Left lung (tissue), 10 donors: ENCODE results near the gene SYTL1. TPM values are rescaled to one million over a fixed set of nuclear protein-coding genes. Genes with fewer than 3 reads are reported as not detected.

Experiments used
- ATAC-seq: fragments of 200-7000 bp; cut with Tn5 transposase; one replicate; pipeline ENCODE4 v1.9.1; 2020; ENCODE audit warnings: moderate library complexity
- DNase-seq, 4 donors: peaks; one replicate each; pipeline ENCODE4 v3.0.0-alpha.2; 2013 to 2020
- H3K27ac ChIP-seq, 2 donors: fragments of 200-600 bp; sonication (generic) in 1 of 2; one replicate each; pipeline versions ENCODE4 v1.5.0 to v1.8.0; 2020 to 2021
- H3K27me3 ChIP-seq, 2 donors: fragments of 200-600 bp; sonication (generic) in 1 of 2; one replicate each; pipeline versions ENCODE4 v1.5.0 to v1.8.0; 2020 to 2021
- H3K36me3 ChIP-seq, 2 donors: fragments of 200-600 bp; sonication (generic) in 1 of 2; one replicate each; pipeline versions ENCODE4 v1.5.0 to v1.8.0; 2020 to 2021
- H3K4me1 ChIP-seq, 2 donors: fragments of 200-600 bp; one replicate each; pipeline ENCODE4 v1.8.0; 2021
- H3K4me3 ChIP-seq, 2 donors: fragments of 200-600 bp; sonication (generic) in 1 of 2; one replicate each; pipeline versions ENCODE4 v1.5.0 to v1.8.0; 2020 to 2021; ENCODE audit warnings: mild to moderate bottlenecking in 1 of 2
- H3K9me3 ChIP-seq, 2 donors: fragments of 200-600 bp; sonication (generic) in 1 of 2; one replicate each; pipeline versions ENCODE4 v1.5.0 to v1.8.0; 2020 to 2021
- intact Hi-C, 2 donors: fragments of 100-400 bp; cut with DNase I; formaldehyde crosslinking; loops; one replicate each; pipeline versions ENCODE4 v1.11.2 to v1.14.2; 2022
- polyA plus RNA-seq, 6 donors: library from polyadenylated mRNA; unstranded; fragments of 120-200 nt; gene quantifications; one replicate each; pipeline ENCODE4 v1.2.1, GENCODE V29; 2013; ENCODE audit not compliant: insufficient read length in 6 of 6
- total RNA-seq, 2 donors: library from RNA; stranded (reverse); fragmentation: NEBNext Ultra II Directional; extraction: Animal tissue kit (Norgen Biotek cat#: 25700); gene quantifications; one replicate each; pipeline ENCODE4 v1.2.1, GENCODE V29; 2021
- TF ChIP-seq, protein P1 (sequence below), 2 donors: fragments of 200-600 bp; sonication (generic) in 1 of 2; IDR thresholded peaks; one replicate each; pipeline versions ENCODE4 v1.5.0 to v1.8.0; 2021; ENCODE audit warnings: antibody characterized with exemption in 2 of 2
- donor health status: DM: no; HTN: yes; CAD: no.
- donor health status: DM: no; HTN: no; CAD: no.

Gene SYTL1
- total and polyA plus RNA-seq, 8 donors = 4.7 to 44.1 (median 9.2) TPM

DNA sequence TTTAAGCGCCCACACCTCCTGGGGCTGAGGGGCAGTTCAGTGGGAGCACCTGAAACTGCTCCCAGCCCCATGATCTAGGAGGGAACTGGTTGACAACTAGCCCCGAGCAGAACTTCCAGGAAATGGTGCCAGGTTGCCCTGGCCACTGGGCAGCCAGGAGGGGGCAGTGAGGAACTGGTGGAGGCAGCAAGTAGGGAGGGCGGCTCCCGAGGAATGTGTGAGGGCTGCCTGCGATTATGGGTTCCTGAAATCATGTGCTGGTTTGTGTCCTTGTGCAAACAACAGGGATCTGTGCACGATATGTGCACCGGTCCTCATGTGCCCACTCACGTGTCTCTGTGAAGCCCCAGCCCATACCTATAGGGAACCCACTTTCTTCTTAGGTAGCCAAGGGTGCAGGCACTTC lies 60.5 kb downstream of the SYTL1 start:
- TF ChIP-seq, protein P1, sequence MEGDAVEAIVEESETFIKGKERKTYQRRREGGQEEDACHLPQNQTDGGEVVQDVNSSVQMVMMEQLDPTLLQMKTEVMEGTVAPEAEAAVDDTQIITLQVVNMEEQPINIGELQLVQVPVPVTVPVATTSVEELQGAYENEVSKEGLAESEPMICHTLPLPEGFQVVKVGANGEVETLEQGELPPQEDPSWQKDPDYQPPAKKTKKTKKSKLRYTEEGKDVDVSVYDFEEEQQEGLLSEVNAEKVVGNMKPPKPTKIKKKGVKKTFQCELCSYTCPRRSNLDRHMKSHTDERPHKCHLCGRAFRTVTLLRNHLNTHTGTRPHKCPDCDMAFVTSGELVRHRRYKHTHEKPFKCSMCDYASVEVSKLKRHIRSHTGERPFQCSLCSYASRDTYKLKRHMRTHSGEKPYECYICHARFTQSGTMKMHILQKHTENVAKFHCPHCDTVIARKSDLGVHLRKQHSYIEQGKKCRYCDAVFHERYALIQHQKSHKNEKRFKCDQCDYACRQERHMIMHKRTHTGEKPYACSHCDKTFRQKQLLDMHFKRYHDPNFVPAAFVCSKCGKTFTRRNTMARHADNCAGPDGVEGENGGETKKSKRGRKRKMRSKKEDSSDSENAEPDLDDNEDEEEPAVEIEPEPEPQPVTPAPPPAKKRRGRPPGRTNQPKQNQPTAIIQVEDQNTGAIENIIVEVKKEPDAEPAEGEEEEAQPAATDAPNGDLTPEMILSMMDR (IDR thresholded peaks at IDR 0.05) = peak; percentile 34 to 52
- intact Hi-C loops = loop anchor here in 1 of 2 donors (5.0 to 10.0 kb wide), 2 partner anchors 205 to 262 kb away; no protein-coding TSS in a partner anchor
- Histone ChIP-seq H3K27me3 (no peaks in the 10 kb centered on the region), H3K9me3 (no peaks in the 10 kb centered on the region), H3K27ac (peak overlapping the region; percentile 59 to 60), H3K36me3 (peaks cover 0 to 29% of the 10 kb centered on the region in 2 donors), H3K4me3 (no peak overlapping the region), H3K4me1 (peaks cover 26 to 56% of the 10 kb centered on the region in 2 donors)
- peak; percentile 83 for ATAC-seq
- peak in 3 of 4 donors; percentile 69 to 88 (median 86) for DNase-seq

DNA sequence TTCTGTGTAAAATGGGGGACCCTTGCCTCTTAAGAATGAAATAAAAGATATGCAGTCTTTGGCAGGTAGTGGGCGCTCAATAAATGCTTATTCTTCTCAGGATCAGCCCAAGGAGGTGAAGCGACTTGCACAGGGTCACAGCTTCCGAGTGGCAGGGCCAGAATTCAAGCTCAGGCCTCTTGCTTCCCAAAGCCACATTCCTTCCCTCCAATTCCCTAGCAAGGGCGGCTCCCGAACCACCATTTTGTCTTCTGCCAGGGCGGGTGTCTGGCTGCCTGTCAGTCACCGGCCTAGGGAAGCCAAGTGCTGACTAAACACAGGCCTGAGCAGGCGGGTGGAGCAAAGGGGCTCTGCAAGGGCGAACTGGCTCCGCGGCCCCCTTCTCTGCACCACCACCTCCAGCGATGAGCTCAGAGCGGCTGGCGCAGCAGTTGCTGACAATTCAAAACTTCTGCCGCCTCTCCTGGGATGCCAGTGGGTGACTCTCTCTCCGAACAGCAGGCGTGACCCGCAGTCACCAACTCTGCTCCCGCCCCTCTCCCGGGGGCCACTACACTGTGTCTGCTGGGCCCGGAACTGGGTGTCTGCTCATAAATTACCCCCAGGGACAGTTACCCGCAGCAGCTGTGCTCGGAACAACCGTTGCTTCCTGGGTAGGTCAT lies 61.4 kb downstream of the SYTL1 start:
- peak; percentile 40 for ATAC-seq
- DNase-seq = peak in 2 of 4 donors; percentile 62 to 79
- peaks cover 26 to 56% of the 10 kb centered on the region in 2 donors for H3K4me1 ChIP-seq
- H3K9me3 ChIP-seq = no peaks in the 10 kb centered on the region
- peaks cover 0 to 38% of the 10 kb centered on the region in 2 donors for H3K36me3 ChIP-seq
- H3K27me3 ChIP-seq = no peaks in the 10 kb centered on the region
- H3K27ac ChIP-seq = peak overlapping the region; percentile 59 to 60
- TF ChIP-seq, protein P1 (IDR thresholded peaks at IDR 0.05) = no peak
- intact Hi-C loops = loop anchor here in 1 of 2 donors (5.0 to 10.0 kb wide), 2 partner anchors 204 to 262 kb away; no protein-coding TSS in a partner anchor
- H3K4me3 ChIP-seq = no peak overlapping the region

Other genes starting within 250 kb of the SYTL1 start
- gene SLC9A1, start 186.9 kb upstream of the SYTL1 start, total RNA-seq = 10 to 100 TPM; 47.1 to 63.8 TPM
- gene SLC9A1, start 186.9 kb upstream of the SYTL1 start, polyA plus RNA-seq = 10 to 100 TPM; 16.0 to 23.2 (median 19.4) TPM
- gene WDTC1, start 107.4 kb upstream of the SYTL1 start, total RNA-seq = 10 to 100 TPM; 34.2 to 39.6 TPM
- gene WDTC1, start 107.4 kb upstream of the SYTL1 start, polyA plus RNA-seq = 10 to 100 TPM; 33.9 to 37.8 (median 37.2) TPM
- 10 to 100 TPM; 29.4 to 36.0 TPM for gene TMEM222, start 19.9 kb upstream of the SYTL1 start, total RNA-seq
- 10 to 100 TPM; 31.6 to 40.4 (median 35.7) TPM for gene TMEM222, start 19.9 kb upstream of the SYTL1 start, polyA plus RNA-seq
- 10 to 100 TPM; 81.7 to 83.3 TPM for gene MAP3K6, start 24.9 kb downstream of the SYTL1 start, total RNA-seq
- 10 to 100 TPM; 11.8 to 23.6 (median 15.1) TPM for gene MAP3K6, start 24.9 kb downstream of the SYTL1 start, polyA plus RNA-seq
- gene FCN3, start 32.8 kb downstream of the SYTL1 start, total RNA-seq = 100 to 1,000 TPM; 156 to 487 TPM
- 10 to 100 TPM; 13.4 to 20.6 (median 16.2) TPM for gene FCN3, start 32.8 kb downstream of the SYTL1 start, polyA plus RNA-seq
- gene CD164L2, start 41.3 kb downstream of the SYTL1 start, total RNA-seq = 1 to 10 TPM; 4.0 to 5.9 TPM
- 1 to 10 TPM in 3 of 6 donors, under 1 TPM in 3; 0.33 to 2.2 (median 1.1) TPM for gene CD164L2, start 41.3 kb downstream of the SYTL1 start, polyA plus RNA-seq
- under 1 TPM; 0.16 to 0.29 TPM for gene GPR3, start 50.6 kb downstream of the SYTL1 start, total RNA-seq
- 1 to 10 TPM in 4 of 6 donors, under 1 TPM in 2; 0.58 to 1.7 (median 1.2) TPM for gene GPR3, start 50.6 kb downstream of the SYTL1 start, polyA plus RNA-seq
- gene WASF2, start 148.1 kb downstream of the SYTL1 start, total RNA-seq = 100 to 1,000 TPM; 108 to 138 TPM
- 100 to 1,000 TPM; 110 to 147 (median 136) TPM for gene WASF2, start 148.1 kb downstream of the SYTL1 start, polyA plus RNA-seq